GM18519 (cell line): ENCODE data around the gene TRIP4.

Experiments
- ATAC-seq: cut with Tn5 transposase; IDR thresholded peaks from one replicate; pipeline ENCODE4 v1.9.1; 2021; ENCODE audit warnings: mild to moderate bottlenecking, moderate library complexity; ENCODE audit not compliant: unreplicated experiment, low FRiP score

TRIP4 gene

DNA sequence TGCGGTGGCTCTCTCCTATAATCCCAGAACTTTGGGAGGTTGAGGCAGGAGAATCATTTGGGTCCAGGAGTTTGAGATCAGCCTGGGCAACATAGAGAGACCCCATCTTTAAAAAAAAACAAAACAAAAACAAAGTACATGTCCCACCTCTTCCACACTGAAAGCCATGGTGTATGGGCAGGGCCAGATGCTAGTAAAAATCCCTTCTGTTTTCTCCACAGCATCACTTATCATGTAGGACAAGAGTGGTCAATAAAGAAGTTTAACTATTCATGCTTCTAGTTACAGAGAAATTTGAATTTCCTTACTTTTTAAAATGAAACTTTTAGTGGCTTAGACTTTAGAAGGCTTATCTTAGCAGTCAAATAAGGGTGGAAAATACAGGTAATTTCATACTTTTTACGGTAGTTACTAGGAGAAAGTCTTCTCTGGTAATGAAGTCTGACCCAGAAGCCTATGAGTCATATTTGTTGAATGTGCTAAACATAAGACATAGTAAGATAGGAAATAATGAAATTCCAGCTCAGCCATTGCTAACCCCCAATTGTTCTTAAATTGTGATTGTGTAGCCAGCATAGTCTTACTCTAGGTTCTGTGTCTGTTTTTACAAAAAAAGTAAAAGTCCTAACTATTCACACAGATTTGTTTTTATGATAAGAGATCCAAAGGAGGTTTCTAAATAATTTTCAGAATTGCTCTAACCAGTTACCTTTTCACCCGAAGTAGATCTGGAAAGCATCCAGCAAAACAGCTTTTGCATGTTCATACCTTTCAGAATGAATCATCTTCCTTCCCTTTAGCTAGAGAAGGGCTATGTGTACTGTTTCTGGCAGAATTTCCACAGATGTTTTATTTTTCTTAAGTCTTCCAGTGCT lies 56.3 kb downstream of the TRIP4 start:
- no peak for ATAC-seq

GRCh38 chr15:64444836-64445235 lies 57.2 kb downstream of the TRIP4 start:
- ATAC-seq, result no peak

- ATAC-seq, result no peak
These were observed 60.1 kb downstream of the TRIP4 start for GRCh38 chr15:64447536-64448315.

DNA sequence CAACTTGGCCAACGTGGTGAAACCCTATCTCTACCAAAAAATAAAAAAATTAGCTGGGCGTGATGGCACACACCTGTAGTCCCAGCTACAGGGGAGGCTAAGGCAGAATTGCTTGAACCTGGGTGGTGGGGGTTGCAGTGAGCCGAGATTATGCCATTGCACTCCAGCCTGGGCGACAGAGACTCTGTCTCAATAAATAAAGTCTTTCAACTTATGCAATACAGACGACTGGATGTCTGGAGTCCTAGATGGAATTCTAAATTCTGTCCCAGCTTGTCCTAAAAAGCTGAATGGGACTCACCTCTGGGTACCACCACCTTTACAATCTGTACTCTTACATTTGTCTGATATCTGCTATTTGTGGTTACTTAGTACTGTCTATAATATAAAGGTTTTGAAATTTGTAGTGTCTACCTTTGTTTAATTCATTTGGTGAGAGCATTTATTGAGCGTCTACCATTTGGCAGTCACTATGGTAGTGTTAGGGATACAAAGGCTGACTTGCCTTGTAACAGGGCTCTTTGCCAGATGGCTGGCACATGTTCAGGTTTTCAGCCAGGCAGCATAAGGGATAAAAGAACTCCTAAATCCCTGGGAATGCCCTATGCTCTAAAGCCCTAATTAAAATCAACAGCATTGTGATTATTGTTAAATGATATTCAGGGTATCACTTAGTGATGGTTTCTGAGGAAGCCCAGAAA lies 65.5 kb downstream of the TRIP4 start:
- no peak for ATAC-seq

- ATAC-seq, result no peak
These were observed 66.0 kb downstream of the TRIP4 start for GRCh38 chr15:64453689-64454037.

- no peak for ATAC-seq
These were observed 66.6 kb downstream of the TRIP4 start for GRCh38 chr15:64454282-64454681.

- no peak for ATAC-seq
These were observed 68.3 kb downstream of the TRIP4 start for GRCh38 chr15:64455961-64456371.

- ATAC-seq, result no peak
These were observed 69.0 kb downstream of the TRIP4 start for GRCh38 chr15:64456634-64457108.

DNA sequence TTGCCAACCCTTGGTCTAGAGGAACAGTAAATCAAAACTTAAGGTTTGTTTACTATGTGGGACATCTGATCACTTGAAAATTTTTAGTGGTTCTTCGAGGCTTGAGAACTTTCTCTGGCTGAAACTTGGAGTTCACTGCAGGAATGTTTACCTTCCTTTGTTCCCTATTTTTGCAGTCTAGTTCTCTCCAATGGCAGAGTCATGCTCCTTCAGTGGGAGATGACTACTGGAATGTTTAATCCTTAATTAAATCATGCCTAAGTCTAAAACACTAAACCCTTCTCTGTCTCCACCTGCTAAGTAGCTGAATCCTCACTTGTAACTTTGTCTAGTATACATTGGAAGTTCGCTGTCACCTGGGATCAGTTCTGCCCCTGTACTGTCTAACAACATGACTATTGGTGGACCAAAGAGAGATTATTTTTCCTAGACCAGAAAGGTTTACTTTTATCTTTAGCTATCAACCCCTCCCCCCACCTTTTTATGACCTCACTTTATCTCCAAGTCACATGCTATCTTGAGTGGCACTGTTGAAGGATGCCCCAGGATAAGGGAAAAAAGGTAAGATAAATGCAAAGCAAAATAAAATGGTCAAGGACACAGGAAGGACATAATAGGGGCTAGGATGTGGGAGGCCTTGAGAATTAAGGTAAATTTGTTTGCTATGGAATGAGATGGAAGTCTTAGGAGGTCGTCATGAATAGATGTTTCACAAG lies 71.6 kb downstream of the TRIP4 start:
- ATAC-seq, result no peak

- ATAC-seq, result no peak
These were observed 72.6 kb downstream of the TRIP4 start, which contains the start of gene ZNF609 for GRCh38 chr15:64460206-64460723. ZNF609 (plus strand) TSS chr15:64460578; CDS start chr15:64499420, 38,842 bp downstream.

- no peak for ATAC-seq
These were observed 73.4 kb downstream of the TRIP4 start for GRCh38 chr15:64460724-64461720.

GRCh38 chr15:64461721-64462162 lies 74.1 kb downstream of the TRIP4 start:
- ATAC-seq, result no peak

DNA sequence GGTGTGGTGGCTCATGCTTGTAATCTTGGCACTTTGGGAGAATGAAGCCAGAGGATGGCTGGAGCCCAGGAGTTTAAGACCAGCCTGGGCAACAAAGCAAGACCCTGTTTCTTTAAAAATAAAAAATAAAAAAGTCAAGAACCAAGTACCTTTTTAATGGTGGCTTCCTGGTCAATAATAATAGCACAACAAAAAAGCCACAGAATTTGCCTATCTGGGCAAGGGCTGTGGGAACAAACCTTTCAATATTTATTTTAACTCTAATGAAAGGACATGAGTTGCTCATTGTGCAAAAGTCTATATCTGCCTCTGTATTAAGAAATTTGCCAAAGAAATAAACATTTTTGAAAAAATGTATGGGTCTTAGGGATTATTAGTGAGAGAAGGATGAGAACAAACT lies 74.9 kb downstream of the TRIP4 start:
- ATAC-seq, result no peak

DNA sequence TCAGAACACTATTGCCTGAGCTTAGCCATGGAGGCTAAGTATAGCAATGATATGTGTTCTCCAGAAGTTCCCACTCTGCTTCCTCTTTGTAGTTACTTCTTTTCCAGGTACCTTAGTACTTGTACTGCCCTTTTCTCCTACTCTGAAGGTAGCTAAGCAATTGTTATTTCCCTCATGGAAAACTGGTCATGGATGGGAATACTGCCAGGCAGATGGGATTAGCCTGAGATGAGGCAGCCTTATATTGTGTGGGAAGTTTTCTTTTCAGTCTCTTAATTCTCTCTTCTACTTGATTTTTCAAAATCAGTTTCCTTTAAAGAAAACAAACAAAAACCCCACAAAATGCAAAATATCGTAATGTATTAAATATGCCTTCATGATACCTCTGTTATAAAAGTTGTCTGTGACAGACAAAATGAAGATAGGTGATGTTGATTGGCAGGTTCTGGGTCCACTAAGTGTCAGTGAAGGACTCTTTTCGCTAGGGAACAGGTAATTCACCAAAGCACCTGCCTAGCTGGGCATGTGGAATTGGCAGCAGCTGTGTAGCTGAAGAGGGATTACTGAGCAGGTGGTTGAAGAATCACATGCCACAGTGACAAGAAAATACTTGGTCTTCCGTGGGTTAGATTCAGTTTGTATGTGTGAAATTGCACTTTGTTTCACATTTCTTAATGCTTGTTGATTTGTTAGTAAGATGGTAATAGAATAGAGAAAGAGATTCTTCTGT lies 76.8 kb downstream of the TRIP4 start:
- no peak for ATAC-seq

GRCh38 chr15:64466408-64467141 lies 78.9 kb downstream of the TRIP4 start:
- ATAC-seq, result no peak

- no peak for ATAC-seq
These were observed 84.5 kb downstream of the TRIP4 start for GRCh38 chr15:64472161-64472560.

- no peak for ATAC-seq
These were observed 87.2 kb downstream of the TRIP4 start for GRCh38 chr15:64474846-64475245.
